ENCODE measurements around the gene FGG.

Gene FGG

GRCh38 chr4:154584259-154584658 is 28.2 kb downstream of the FGG start:
- DNase-seq, result no peak

GRCh38 chr4:154583677-154584076 is 28.8 kb downstream of the FGG start:
- no peak for DNase-seq

- DNase-seq, result no peak
Observed at GRCh38 chr4:154583230-154583629, 29.2 kb downstream of the FGG start.

- DNase-seq, result no peak
Observed at GRCh38 chr4:154582723-154583122, 29.7 kb downstream of the FGG start.

- no peak for DNase-seq
Observed at GRCh38 chr4:154579927-154580326, 32.5 kb downstream of the FGG start.

- no peak for DNase-seq
Observed at GRCh38 chr4:154578919-154579318, 33.5 kb downstream of the FGG start.

- DNase-seq, result no peak
Observed at GRCh38 chr4:154577324-154577723, 35.1 kb downstream of the FGG start.

- DNase-seq, result no peak
Observed at GRCh38 chr4:154574311-154574710, 38.1 kb downstream of the FGG start.

- peak; percentile 32 for DNase-seq
Observed at GRCh38 chr4:154573190-154573870, 39.1 kb downstream of the FGG start.

GRCh38 chr4:154569584-154569983 is 42.9 kb downstream of the FGG start:
- no peak for DNase-seq

GRCh38 chr4:154569028-154569427 is 43.4 kb downstream of the FGG start:
- no peak for DNase-seq

- DNase-seq, result peak; percentile 71
Observed at GRCh38 chr4:154566639-154567204, 45.7 kb downstream of the FGG start.

GRCh38 chr4:154565704-154566103 is 46.8 kb downstream of the FGG start:
- no peak for DNase-seq

GRCh38 chr4:154564311-154564710 is 48.1 kb downstream of the FGG start:
- DNase-seq, result no peak

GRCh38 chr4:154562697-154563254 is 49.7 kb downstream of the FGG start, which contains the start of gene FGB:
TSS of gene FGB (plus strand) at chr4:154563011. CDS start at chr4:154563019, 8 bp downstream.
- peak; percentile 34 for DNase-seq

GRCh38 chr4:154560824-154561231 is 51.6 kb downstream of the FGG start:
- DNase-seq, result peak; percentile 88

GRCh38 chr4:154560419-154560801 is 52.0 kb downstream of the FGG start:
- no peak for DNase-seq

GRCh38 chr4:154559494-154560418 is 52.7 kb downstream of the FGG start:
- DNase-seq, result peak; percentile 57

- DNase-seq, result no peak
Observed at GRCh38 chr4:154559141-154559493, 53.3 kb downstream of the FGG start.
